Measurements from ENCODE around the gene PAX5. TPM values are rescaled to one million over a fixed set of nuclear protein-coding genes. Genes with fewer than 3 reads are reported as not detected.

Gene PAX5
- total and polyA plus RNA-seq, 2 of the 13 experiments (the other 11 are each of a cell fraction or from before 2014, with no cell fraction given): not detected

DNA sequence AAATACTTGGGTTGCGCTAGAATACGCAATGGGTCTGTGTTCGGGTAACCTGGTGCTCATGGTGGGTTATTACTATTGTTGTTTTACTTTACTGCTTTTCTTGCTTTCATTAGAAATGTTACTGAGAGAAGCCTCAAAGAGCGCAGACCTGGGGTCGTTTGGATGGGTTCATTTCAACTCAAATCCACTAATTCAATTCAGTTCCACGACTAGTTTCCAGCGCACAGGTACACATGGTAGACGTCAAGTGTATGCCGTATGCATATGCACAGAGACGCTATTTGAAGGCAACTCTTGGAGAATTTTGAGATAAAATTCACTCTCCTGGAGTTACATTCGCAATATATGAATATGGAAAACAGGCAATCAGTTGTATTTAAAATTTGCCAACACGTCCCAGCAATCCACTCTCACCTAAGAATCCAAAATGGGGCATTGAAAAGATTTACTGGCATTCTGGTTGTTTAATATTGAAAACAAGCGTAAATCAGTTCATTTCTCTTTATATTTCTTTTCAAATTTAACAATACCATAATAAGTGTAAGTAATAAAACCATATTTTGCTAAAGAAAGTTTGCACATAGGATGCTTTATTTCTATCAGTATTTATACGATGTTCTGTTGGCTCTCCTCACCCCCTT lies 4.4 kb upstream of the PAX5 start (continued):
- no peak for TF ChIP-seq ZFP82 (CRISPR knock-in tag; IDR thresholded peaks at IDR 0.05; ENCODE audit: borderline replicate concordance)
- no peak for TF ChIP-seq SIX4 (CRISPR knock-in tag; IDR thresholded peaks at IDR 0.05)
- TF ChIP-seq, protein P1, sequence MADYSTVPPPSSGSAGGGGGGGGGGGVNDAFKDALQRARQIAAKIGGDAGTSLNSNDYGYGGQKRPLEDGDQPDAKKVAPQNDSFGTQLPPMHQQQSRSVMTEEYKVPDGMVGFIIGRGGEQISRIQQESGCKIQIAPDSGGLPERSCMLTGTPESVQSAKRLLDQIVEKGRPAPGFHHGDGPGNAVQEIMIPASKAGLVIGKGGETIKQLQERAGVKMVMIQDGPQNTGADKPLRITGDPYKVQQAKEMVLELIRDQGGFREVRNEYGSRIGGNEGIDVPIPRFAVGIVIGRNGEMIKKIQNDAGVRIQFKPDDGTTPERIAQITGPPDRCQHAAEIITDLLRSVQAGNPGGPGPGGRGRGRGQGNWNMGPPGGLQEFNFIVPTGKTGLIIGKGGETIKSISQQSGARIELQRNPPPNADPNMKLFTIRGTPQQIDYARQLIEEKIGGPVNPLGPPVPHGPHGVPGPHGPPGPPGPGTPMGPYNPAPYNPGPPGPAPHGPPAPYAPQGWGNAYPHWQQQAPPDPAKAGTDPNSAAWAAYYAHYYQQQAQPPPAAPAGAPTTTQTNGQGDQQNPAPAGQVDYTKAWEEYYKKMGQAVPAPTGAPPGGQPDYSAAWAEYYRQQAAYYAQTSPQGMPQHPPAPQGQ (CRISPR knock-in tag; IDR thresholded peaks at IDR 0.05; ENCODE audit: borderline replicate concordance): no peak
- no peak for TF ChIP-seq SP4 (CRISPR knock-in tag; IDR thresholded peaks at IDR 0.05)

DNA sequence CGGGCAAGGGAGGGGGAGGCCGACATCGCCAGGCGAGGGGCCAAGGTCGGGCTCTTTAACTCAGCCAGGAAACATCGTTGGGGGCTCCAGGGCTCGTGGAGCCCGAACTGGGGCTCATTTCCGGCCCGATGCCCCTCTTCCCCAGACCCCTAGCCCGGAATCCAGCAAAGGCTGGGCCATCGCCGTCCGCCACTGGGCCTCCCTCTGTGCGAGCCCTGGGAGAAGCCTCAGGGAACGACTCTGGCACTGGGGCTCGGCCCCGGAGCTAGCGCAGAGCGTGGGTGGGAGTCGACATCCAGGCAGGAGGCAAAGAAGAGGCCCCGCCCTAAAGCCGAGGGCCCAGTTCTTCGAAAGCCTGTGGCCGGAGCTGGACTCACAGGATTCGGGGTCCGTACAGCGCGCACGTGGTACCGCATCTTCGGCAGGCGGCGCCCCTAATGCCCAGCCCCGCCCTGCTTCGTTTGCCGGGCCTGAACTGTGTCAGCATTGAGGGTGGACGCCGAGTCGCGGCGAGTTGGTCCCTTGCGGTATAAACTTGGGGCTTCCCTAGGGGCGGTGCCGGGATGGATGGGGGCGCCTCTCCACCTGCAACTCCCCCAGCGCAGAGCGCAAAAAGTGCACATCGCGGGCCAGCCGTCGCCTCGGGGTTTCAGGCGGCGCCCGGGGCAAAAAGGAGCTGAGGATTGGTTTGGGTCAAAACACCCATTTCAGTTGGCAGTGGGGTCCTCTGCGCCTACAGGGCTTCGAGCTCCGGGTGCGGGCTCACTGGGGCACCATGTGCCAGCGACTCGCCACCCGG lies 3.6 kb upstream of the PAX5 start:
- CTCF ChIA-PET (ENCODE audit: low intra/inter-chr PET ratio, low total read pairs): no interaction called here
- DNase-seq (ENCODE audit: low spot score): no peak

More for the DNA sequence above, 3.6 kb upstream of the PAX5 start:
- no peaks in the 10 kb centered on the region for H3K79me2 ChIP-seq (ENCODE audit: insufficient read depth, low read length)
- no peak for FAIRE-seq
- in situ Hi-C loops (cut with HindIII; ENCODE audit: extremely low pct_ligation_motif_present, low pct_unique_long_range_greater_than_20kb) (no loop called here), intact Hi-C loops (cut with micrococcal nuclease; ENCODE audit: unreplicated experiment) (no loop called here)
- no TSS peak for BruUV-seq (replicated peaks)
- no peaks in the 10 kb centered on the region for H3K36me3 ChIP-seq (replicated peaks in 1 of 2; ENCODE audit: control insufficient read depth in 1 of 2, insufficient read depth in 2 of 2, low read length in 2 of 2)
- TF ChIP-seq, protein P2, sequence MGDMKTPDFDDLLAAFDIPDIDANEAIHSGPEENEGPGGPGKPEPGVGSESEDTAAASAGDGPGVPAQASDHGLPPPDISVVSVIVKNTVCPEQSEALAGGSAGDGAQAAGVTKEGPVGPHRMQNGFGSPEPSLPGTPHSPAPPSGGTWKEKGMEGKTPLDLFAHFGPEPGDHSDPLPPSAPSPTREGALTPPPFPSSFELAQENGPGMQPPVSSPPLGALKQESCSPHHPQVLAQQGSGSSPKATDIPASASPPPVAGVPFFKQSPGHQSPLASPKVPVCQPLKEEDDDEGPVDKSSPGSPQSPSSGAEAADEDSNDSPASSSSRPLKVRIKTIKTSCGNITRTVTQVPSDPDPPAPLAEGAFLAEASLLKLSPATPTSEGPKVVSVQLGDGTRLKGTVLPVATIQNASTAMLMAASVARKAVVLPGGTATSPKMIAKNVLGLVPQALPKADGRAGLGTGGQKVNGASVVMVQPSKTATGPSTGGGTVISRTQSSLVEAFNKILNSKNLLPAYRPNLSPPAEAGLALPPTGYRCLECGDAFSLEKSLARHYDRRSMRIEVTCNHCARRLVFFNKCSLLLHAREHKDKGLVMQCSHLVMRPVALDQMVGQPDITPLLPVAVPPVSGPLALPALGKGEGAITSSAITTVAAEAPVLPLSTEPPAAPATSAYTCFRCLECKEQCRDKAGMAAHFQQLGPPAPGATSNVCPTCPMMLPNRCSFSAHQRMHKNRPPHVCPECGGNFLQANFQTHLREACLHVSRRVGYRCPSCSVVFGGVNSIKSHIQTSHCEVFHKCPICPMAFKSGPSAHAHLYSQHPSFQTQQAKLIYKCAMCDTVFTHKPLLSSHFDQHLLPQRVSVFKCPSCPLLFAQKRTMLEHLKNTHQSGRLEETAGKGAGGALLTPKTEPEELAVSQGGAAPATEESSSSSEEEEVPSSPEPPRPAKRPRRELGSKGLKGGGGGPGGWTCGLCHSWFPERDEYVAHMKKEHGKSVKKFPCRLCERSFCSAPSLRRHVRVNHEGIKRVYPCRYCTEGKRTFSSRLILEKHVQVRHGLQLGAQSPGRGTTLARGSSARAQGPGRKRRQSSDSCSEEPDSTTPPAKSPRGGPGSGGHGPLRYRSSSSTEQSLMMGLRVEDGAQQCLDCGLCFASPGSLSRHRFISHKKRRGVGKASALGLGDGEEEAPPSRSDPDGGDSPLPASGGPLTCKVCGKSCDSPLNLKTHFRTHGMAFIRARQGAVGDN (CRISPR knock-in tag; IDR thresholded peaks at IDR 0.05): 0 out of 2 replicates have a peak, but pooled peaks have one; percentile 1
- no peak for TF ChIP-seq HHEX (CRISPR knock-in tag; IDR thresholded peaks at IDR 0.05)
- TF ChIP-seq, protein P3, sequence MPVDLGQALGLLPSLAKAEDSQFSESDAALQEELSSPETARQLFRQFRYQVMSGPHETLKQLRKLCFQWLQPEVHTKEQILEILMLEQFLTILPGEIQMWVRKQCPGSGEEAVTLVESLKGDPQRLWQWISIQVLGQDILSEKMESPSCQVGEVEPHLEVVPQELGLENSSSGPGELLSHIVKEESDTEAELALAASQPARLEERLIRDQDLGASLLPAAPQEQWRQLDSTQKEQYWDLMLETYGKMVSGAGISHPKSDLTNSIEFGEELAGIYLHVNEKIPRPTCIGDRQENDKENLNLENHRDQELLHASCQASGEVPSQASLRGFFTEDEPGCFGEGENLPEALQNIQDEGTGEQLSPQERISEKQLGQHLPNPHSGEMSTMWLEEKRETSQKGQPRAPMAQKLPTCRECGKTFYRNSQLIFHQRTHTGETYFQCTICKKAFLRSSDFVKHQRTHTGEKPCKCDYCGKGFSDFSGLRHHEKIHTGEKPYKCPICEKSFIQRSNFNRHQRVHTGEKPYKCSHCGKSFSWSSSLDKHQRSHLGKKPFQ (CRISPR knock-in tag; IDR thresholded peaks at IDR 0.05; ENCODE audit: insufficient replicate concordance): no peak
- no peak overlapping the region for H3K4me2 ChIP-seq (ENCODE audit: low read depth, low read length)
- H3K4me3 ChIP-seq (replicated peaks in 1 of 3; ENCODE audit: insufficient read depth in 1 of 3, low read depth in 2 of 3, low read length in 3 of 3): no peak overlapping the region
- peaks cover 19% of the 10 kb centered on the region for H3K4me1 ChIP-seq (ENCODE audit: insufficient read depth, low read length)
- H2AFZ ChIP-seq (ENCODE audit: low read length): no peak overlapping the region
- ATAC-seq: no peak
- WGBS (ENCODE audit: low lambda C conversion rate): 87% methylated on average over 22 of the region's 63 CpGs
- POLR2A ChIA-PET: no interaction called here
- no peak overlapping the region for H3K27ac ChIP-seq (ENCODE audit: extremely low read length, insufficient read depth, low read length)
- H3K27me3 ChIP-seq (ENCODE audit: control insufficient read depth in 1 of 2, insufficient read depth in 2 of 2, low read length in 2 of 2): peaks cover 6 to 64% of the 10 kb centered on the region in 2 experiments
- no peak overlapping the region for H3K9ac ChIP-seq (ENCODE audit: insufficient read depth, low read depth, low read length)
- no peaks in the 10 kb centered on the region for H4K20me1 ChIP-seq (ENCODE audit: insufficient read depth, low read length)
- no peaks in the 10 kb centered on the region for H3K9me3 ChIP-seq (ENCODE audit: low read length)

Measured in HepG2 (cell line).